RWPE2 (cell line): ENCODE measurements around the gene IER5.

Source experiments
- ATAC-seq: fragments of 200-7000 bp; cut with Tn5 transposase; 3 replicates; pipeline ENCODE4 v1.9.1; 2021; ENCODE audit warnings: low read depth
- DNase-seq: peaks from one replicate; pipeline ENCODE4 v3.0.0-alpha.2; 2020; ENCODE audit warnings: low spot score
- H3K27ac ChIP-seq: fragments of 450-650 bp; 2 replicates; pipeline ENCODE4 v1.5.1; 2017; ENCODE audit warnings: mild to moderate bottlenecking; ENCODE audit not compliant: poor library complexity, severe bottlenecking
- H3K27me3 ChIP-seq: fragments of 250-450 bp; sonication (Bioruptor Pico); 2 replicates; pipeline ENCODE4 v1.5.1; 2021; ENCODE audit warnings: mild to moderate bottlenecking, moderate library complexity; ENCODE audit not compliant: insufficient read depth, poor library complexity, severe bottlenecking
- H3K36me3 ChIP-seq: fragments of 250-450 bp; sonication (Bioruptor Pico); 2 replicates; pipeline ENCODE4 v1.5.1; 2020; ENCODE audit warnings: low read depth, mild to moderate bottlenecking, moderate library complexity
- H3K4me1 ChIP-seq: fragments of 250-450 bp; sonication (Bioruptor Pico); 2 replicates; pipeline ENCODE4 v1.5.1; 2021; ENCODE audit warnings: mild to moderate bottlenecking, moderate library complexity; ENCODE audit not compliant: insufficient read depth, poor library complexity, severe bottlenecking
- H3K4me3 ChIP-seq: fragments of 250-450 bp; sonication (Bioruptor Pico); 2 replicates; pipeline ENCODE4 v1.5.1; 2021; ENCODE audit warnings: mild to moderate bottlenecking, moderate library complexity; ENCODE audit not compliant: severe bottlenecking
- H3K9me3 ChIP-seq: fragments of 250-450 bp; sonication (Bioruptor Pico); 2 replicates; pipeline ENCODE4 v1.5.1; 2021; ENCODE audit warnings: mild to moderate bottlenecking, moderate library complexity; ENCODE audit not compliant: severe bottlenecking
- CTCF ChIP-seq: fragments of 450-650 bp; IDR thresholded peaks from one replicate; pipeline ENCODE4 v1.5.1; 2017; ENCODE audit warnings: mild to moderate bottlenecking, moderate library complexity; ENCODE audit not compliant: poor library complexity, severe bottlenecking

Gene IER5

GRCh38 chr1:181128592-181129497 is 40.3 kb downstream of the IER5 start:
- no peaks in the 10 kb centered on the region for H3K27me3 ChIP-seq
- no peaks in the 10 kb centered on the region for H3K36me3 ChIP-seq
- DNase-seq (no peak), ATAC-seq (no peak)
- H3K4me1 ChIP-seq: peaks cover 20% of the 10 kb centered on the region
- H3K27ac ChIP-seq: peak overlapping the region; percentile 67
- no peak overlapping the region for H3K4me3 ChIP-seq
- no peaks in the 10 kb centered on the region for H3K9me3 ChIP-seq
- no peak for TF ChIP-seq CTCF

- peaks cover 28% of the 10 kb centered on the region for H3K4me1 ChIP-seq
- H3K4me3 ChIP-seq: no peak overlapping the region
- ATAC-seq: no peak
- DNase-seq: no peak
- no peaks in the 10 kb centered on the region for H3K9me3 ChIP-seq
- H3K27ac ChIP-seq: no peak overlapping the region
- H3K36me3 ChIP-seq: no peaks in the 10 kb centered on the region
- H3K27me3 ChIP-seq: no peaks in the 10 kb centered on the region
- TF ChIP-seq CTCF: no peak
Measured at GRCh38 chr1:181129771-181130606, 41.5 kb downstream of the IER5 start.

- DNase-seq: no peak
- no peak for TF ChIP-seq CTCF
- Histone ChIP-seq H3K4me1 (peaks cover 41% of the 10 kb centered on the region), H3K27me3 (no peaks in the 10 kb centered on the region), H3K4me3 (no peak overlapping the region), H3K27ac (no peak overlapping the region), H3K36me3 (no peaks in the 10 kb centered on the region), H3K9me3 (no peaks in the 10 kb centered on the region)
- no peak for ATAC-seq
Measured at GRCh38 chr1:181131255-181131941, 42.9 kb downstream of the IER5 start.

GRCh38 chr1:181133441-181133951 is 45.0 kb downstream of the IER5 start:
- Histone ChIP-seq H3K4me1 (peaks cover 24% of the 10 kb centered on the region), H3K27ac (peak overlapping the region; percentile 93), H3K27me3 (no peaks in the 10 kb centered on the region), H3K36me3 (no peaks in the 10 kb centered on the region), H3K4me3 (no peak overlapping the region), H3K9me3 (no peaks in the 10 kb centered on the region)
- ATAC-seq (no peak), DNase-seq (no peak)
- no peak for TF ChIP-seq CTCF
